Astrocyte of the hippocampus (primary cell): Measurements from ENCODE around the gene CREB3L1.

Experiments
- DNase-seq: peaks from one replicate; pipeline ENCODE4 v3.0.0; 2011; ENCODE audit warnings: low read depth, low spot score

CREB3L1 gene

GRCh38 chr11:46273511-46274205, 3.8 kb upstream of the CREB3L1 start:
- no peak for DNase-seq

GRCh38 chr11:46275964-46276641, 1.4 kb upstream of the CREB3L1 start:
- DNase-seq: no peak

GRCh38 chr11:46277313-46277621, 195 bp upstream of the CREB3L1 start:
- peak; percentile 81 for DNase-seq

- DNase-seq: peak; percentile 88
These were observed 1.1 kb downstream of the CREB3L1 start for GRCh38 chr11:46278387-46279125.

GRCh38 chr11:46279126-46280099, 2.0 kb downstream of the CREB3L1 start:
- peak; percentile 72 for DNase-seq

- DNase-seq: no peak
These were observed 3.2 kb downstream of the CREB3L1 start for GRCh38 chr11:46280706-46281105.

- peak; percentile 25 for DNase-seq
These were observed 3.9 kb downstream of the CREB3L1 start for GRCh38 chr11:46281371-46281831.

- no peak for DNase-seq
These were observed 7.7 kb downstream of the CREB3L1 start for GRCh38 chr11:46285173-46285572.

GRCh38 chr11:46285594-46286033, 8.2 kb downstream of the CREB3L1 start:
- DNase-seq: no peak

- no peak for DNase-seq
These were observed 9.3 kb downstream of the CREB3L1 start for GRCh38 chr11:46286789-46287188.

- no peak for DNase-seq
These were observed 11.0 kb downstream of the CREB3L1 start for GRCh38 chr11:46288451-46288850.

GRCh38 chr11:46290011-46290410, 12.5 kb downstream of the CREB3L1 start:
- no peak for DNase-seq

- DNase-seq: peak; percentile 88
These were observed 13.3 kb downstream of the CREB3L1 start for GRCh38 chr11:46290598-46291309.

GRCh38 chr11:46291441-46292150, 14.1 kb downstream of the CREB3L1 start:
- peak; percentile 79 for DNase-seq

- DNase-seq: no peak
These were observed 15.6 kb downstream of the CREB3L1 start for GRCh38 chr11:46293066-46293465.

- peak; percentile 93 for DNase-seq
These were observed 16.2 kb downstream of the CREB3L1 start for GRCh38 chr11:46293641-46294103.

- DNase-seq: peak; percentile 95
These were observed 17.2 kb downstream of the CREB3L1 start for GRCh38 chr11:46294365-46295309.

- DNase-seq: peak; percentile 93
These were observed 18.0 kb downstream of the CREB3L1 start for GRCh38 chr11:46295312-46296058.
